ENCODE measurements around the gene WHAMM. TPM values are rescaled to one million over a fixed set of nuclear protein-coding genes. Genes with fewer than 3 reads are reported as not detected.

WHAMM gene
- total RNA-seq, 4 donors from 2014 or later = 6.4 to 14.2 (median 8.8) TPM

GRCh38 chr15:82790321-82790720 is 19.1 kb upstream of the WHAMM start:
- in situ Hi-C loops (cut with MboI; ENCODE audit: low pct_ligation_motif_present in 1 of 4, low pct_unique_long_range_greater_than_20kb in 1 of 4, low sequenced_read_pairs in 3 of 4) = no loop called here
- H3K36me3 ChIP-seq = no peaks in the 10 kb centered on the region
- intact Hi-C loops (cut with DNase I; ENCODE audit: low total_unique reads) = no loop called here
- H3K27me3 ChIP-seq = no peaks in the 10 kb centered on the region
- DNase-seq = peak; percentile 35
- 52 to 64% methylated on average over 5 to 11 of the region's 11 CpGs for WGBS, 2 donors (ENCODE audit: low coverage in 1 of 2)
- no peak overlapping the region for H3K4me3 ChIP-seq
- H3K9me3 ChIP-seq = no peaks in the 10 kb centered on the region
- TF ChIP-seq CTCF (IDR thresholded peaks at IDR 0.05) = no peak
- TF ChIP-seq EP300 (IDR thresholded peaks at IDR 0.05; ENCODE audit: low read depth) = no peak
- no peak for TF ChIP-seq POLR2A (IDR thresholded peaks at IDR 0.05)
- no peak for TF ChIP-seq POLR2AphosphoS5 (IDR thresholded peaks at IDR 0.05)
- no peak overlapping the region for H3K27ac ChIP-seq
- no peaks in the 10 kb centered on the region for H3K4me1 ChIP-seq

GRCh38 chr15:82792068-82792467 is 17.4 kb upstream of the WHAMM start:
- no peak overlapping the region for H3K4me3 ChIP-seq
- no peaks in the 10 kb centered on the region for H3K9me3 ChIP-seq
- in situ Hi-C loops (cut with MboI; ENCODE audit: low pct_ligation_motif_present in 1 of 4, low pct_unique_long_range_greater_than_20kb in 1 of 4, low sequenced_read_pairs in 3 of 4) = no loop called here
- 67 to 68% methylated on average over 1 of the region's 1 CpG for WGBS, 2 donors (ENCODE audit: low coverage in 1 of 2)
- no peak for DNase-seq
- H3K36me3 ChIP-seq = no peaks in the 10 kb centered on the region
- H3K27ac ChIP-seq = no peak overlapping the region
- TF ChIP-seq EP300 (IDR thresholded peaks at IDR 0.05; ENCODE audit: low read depth) = no peak
- TF ChIP-seq CTCF (IDR thresholded peaks at IDR 0.05) = no peak
- no peaks in the 10 kb centered on the region for H3K27me3 ChIP-seq
- no peaks in the 10 kb centered on the region for H3K4me1 ChIP-seq
- intact Hi-C loops (cut with DNase I; ENCODE audit: low total_unique reads) = no loop called here

GRCh38 chr15:82793737-82794136 is 15.7 kb upstream of the WHAMM start:
- H3K27me3 ChIP-seq = no peaks in the 10 kb centered on the region

GRCh38 chr15:82798104-82798503 is 11.3 kb upstream of the WHAMM start:
- 79 to 80% methylated on average over 1 to 4 of the region's 4 CpGs for WGBS, 2 donors (ENCODE audit: low coverage in 1 of 2)
- no peak overlapping the region for H3K4me3 ChIP-seq
- no peak overlapping the region for H3K27ac ChIP-seq
- DNase-seq = no peak
- H3K27me3 ChIP-seq = no peaks in the 10 kb centered on the region
- TF ChIP-seq POLR2A (IDR thresholded peaks at IDR 0.05) (no peak), CTCF (IDR thresholded peaks at IDR 0.05) (no peak), EP300 (IDR thresholded peaks at IDR 0.05; ENCODE audit: low read depth) (no peak), POLR2AphosphoS5 (IDR thresholded peaks at IDR 0.05) (no peak)
- H3K9me3 ChIP-seq = no peaks in the 10 kb centered on the region
- H3K4me1 ChIP-seq = no peaks in the 10 kb centered on the region
- no peaks in the 10 kb centered on the region for H3K36me3 ChIP-seq
- in situ Hi-C loops (cut with MboI; ENCODE audit: low pct_ligation_motif_present in 1 of 4, low pct_unique_long_range_greater_than_20kb in 1 of 4, low sequenced_read_pairs in 3 of 4) (no loop called here), intact Hi-C loops (cut with DNase I; ENCODE audit: low total_unique reads) (no loop called here)

More at GRCh38 chr15:82793737-82794136, 15.7 kb upstream of the WHAMM start:
- Histone ChIP-seq H3K4me3 (no peak overlapping the region), H3K9me3 (no peaks in the 10 kb centered on the region), H3K27ac (no peak overlapping the region), H3K4me1 (no peaks in the 10 kb centered on the region), H3K36me3 (no peaks in the 10 kb centered on the region)
- no peak for TF ChIP-seq CTCF (IDR thresholded peaks at IDR 0.05)
- TF ChIP-seq POLR2AphosphoS5 (IDR thresholded peaks at IDR 0.05) = no peak
- no peak for TF ChIP-seq POLR2A (IDR thresholded peaks at IDR 0.05)
- no peak for TF ChIP-seq EP300 (IDR thresholded peaks at IDR 0.05; ENCODE audit: low read depth)
- intact Hi-C loops (cut with DNase I; ENCODE audit: low total_unique reads) = no loop called here
- in situ Hi-C loops (cut with MboI; ENCODE audit: low pct_ligation_motif_present in 1 of 4, low pct_unique_long_range_greater_than_20kb in 1 of 4, low sequenced_read_pairs in 3 of 4) = no loop called here
- DNase-seq = no peak
